Testis (tissue), 3 donors: Measurements from ENCODE around the gene ALKBH7. TPM values are rescaled to one million over a fixed set of nuclear protein-coding genes. Genes with fewer than 3 reads are reported as not detected.
A peak's percentile ranks its signal among the peaks of the same experiment; 100 is the strongest.

ENCODE experiments used
- DNase-seq: peaks from one replicate; pipeline ENCODE4 v3.0.0-alpha.2; 2019
- H3K27ac ChIP-seq, 2 donors: fragments of 200-600 bp; sonication (generic); one replicate each; pipeline ENCODE4 v1.5.1; 2019
- H3K27me3 ChIP-seq: fragments of 200-600 bp; sonication (generic); one replicate; pipeline ENCODE4 v1.5.1; 2019
- H3K36me3 ChIP-seq: fragments of 200-600 bp; sonication (generic); one replicate; pipeline ENCODE4 v1.5.1; 2017; ENCODE audit warnings: low read depth; ENCODE audit errors: missing control alignments
- H3K4me1 ChIP-seq: fragments of 200-600 bp; sonication (generic); one replicate; pipeline ENCODE4 v1.5.1; 2019
- H3K4me3 ChIP-seq, 2 donors: fragments of 200-600 bp; sonication (generic); one replicate each; pipeline ENCODE4 v1.5.1; 2017 to 2019
- H3K9me3 ChIP-seq: fragments of 200-600 bp; sonication (generic); one replicate; pipeline ENCODE4 v1.5.1; 2017
- CTCF ChIP-seq, 3 experiments: fragments of 450-650 bp in 2 of 3; fragments of 200-600 bp in 1 of 3; sonication (generic) in 1 of 3; IDR thresholded peaks; one replicate each; pipeline ENCODE4 v1.5.1; 2016 to 2019; ENCODE audit warnings: antibody characterized with exemption in 3 of 3, mild to moderate bottlenecking in 2 of 3, moderate library complexity in 1 of 3
- POLR2A ChIP-seq: fragments of 450-650 bp; IDR thresholded peaks from one replicate; pipeline ENCODE4 v1.6.1; 2017; ENCODE audit warnings: antibody characterized with exemption, mild to moderate bottlenecking, moderate library complexity
- WGBS, 2 donors: methylation state at CpG; one replicate each; pipeline ENCODE4 v1.1.5; 2018; 5-methylcytosine and 5-hydroxymethylcytosine counted together
- intact Hi-C: fragments of 100-400 bp; cut with DNase I; formaldehyde crosslinking; loops from one replicate; pipeline ENCODE4 v1.15.1; 2023; ENCODE audit warnings: low total_unique reads
- polyA plus RNA-seq: library from polyadenylated mRNA; stranded (reverse); fragments of 350-450 nt; fragmentation: Illumina TruSeq; extraction: RNeasy Lipid Tissue Mini Kit (QIAGEN cat#74804); gene quantifications from one replicate; pipeline ENCODE4 v1.2.3, GENCODE V29; 2014; ENCODE audit warnings: low read depth, low replicate concordance; ENCODE audit not compliant: insufficient read depth
- total RNA-seq, 2 donors: library from RNA; depleted of rRNA; stranded (reverse); fragments of >200 nt; gene quantifications; one replicate each; pipeline ENCODE4 v1.2.3, GENCODE V29; 2016

ALKBH7 gene
- total and polyA plus RNA-seq, 3 donors from 2014 or later = 243 to 608 (median 524) TPM

DNA sequence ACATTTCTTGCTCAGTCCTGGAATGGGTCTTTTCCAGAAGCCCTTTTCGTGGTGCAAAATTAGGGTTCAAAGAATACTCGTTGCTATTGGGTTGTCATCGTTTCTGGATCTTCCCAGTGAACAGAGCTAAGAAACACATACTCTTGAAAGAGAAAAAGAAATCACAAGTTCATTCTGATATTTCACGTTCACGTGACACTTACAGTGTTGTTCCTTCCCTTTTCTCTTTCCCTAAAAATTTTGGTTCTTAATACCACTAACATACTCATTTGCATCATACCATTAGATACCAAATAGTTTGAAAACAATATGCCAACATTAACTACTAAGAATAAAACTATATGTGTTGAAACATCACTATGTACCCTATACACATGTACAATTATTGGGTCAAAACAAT lies 33.8 kb downstream of the ALKBH7 start:
- Histone ChIP-seq H3K4me1 (no peaks in the 10 kb centered on the region), H3K9me3 (no peaks in the 10 kb centered on the region), H3K36me3 (no peaks in the 10 kb centered on the region), H3K27ac (no peak overlapping the region), H3K27me3 (no peaks in the 10 kb centered on the region), H3K4me3 (no peak overlapping the region)
- no peak for DNase-seq
- TF ChIP-seq CTCF (IDR thresholded peaks at IDR 0.05) (no peak), POLR2A (no peak)
- WGBS, 2 donors = 83 to 91% methylated on average over 5 of the region's 5 CpGs
- intact Hi-C loops = no loop called here

DNA sequence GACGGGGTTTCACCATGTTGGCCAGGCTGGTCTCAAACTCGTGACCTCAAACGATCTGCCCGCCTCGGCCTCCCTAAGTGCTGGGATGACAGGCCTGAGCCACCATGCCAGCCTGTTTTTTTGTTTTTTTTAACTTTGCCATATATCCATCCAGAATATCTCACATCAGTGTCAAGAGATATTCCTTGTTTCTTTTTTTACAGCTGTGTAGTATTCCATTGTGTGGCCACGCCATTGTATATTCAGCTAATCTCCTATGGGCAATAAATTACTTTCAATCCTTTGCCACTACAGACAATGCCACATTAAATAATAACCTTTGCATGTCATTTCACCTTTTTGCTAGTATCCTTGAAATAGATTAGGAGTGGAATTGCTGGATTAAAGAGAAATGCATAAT lies 36.8 kb downstream of the ALKBH7 start:
- intact Hi-C loops = no loop called here
- no peak for DNase-seq
- Histone ChIP-seq H3K27ac (no peak overlapping the region), H3K4me1 (peaks cover 11% of the 10 kb centered on the region), H3K9me3 (no peaks in the 10 kb centered on the region), H3K36me3 (no peaks in the 10 kb centered on the region), H3K27me3 (no peaks in the 10 kb centered on the region), H3K4me3 (no peak overlapping the region)
- 93% methylated on average over 6 of the region's 6 CpGs for WGBS, 2 donors
- TF ChIP-seq CTCF (IDR thresholded peaks at IDR 0.05) (no peak), POLR2A (no peak)

- TF ChIP-seq POLR2A = no peak
- no peak for TF ChIP-seq CTCF (IDR thresholded peaks at IDR 0.05)
- Histone ChIP-seq H3K27me3 (no peaks in the 10 kb centered on the region), H3K36me3 (no peaks in the 10 kb centered on the region), H3K9me3 (no peaks in the 10 kb centered on the region), H3K4me3 (no peak overlapping the region), H3K27ac (no peak overlapping the region), H3K4me1 (peaks cover 11% of the 10 kb centered on the region)
- intact Hi-C loops = no loop called here
- DNase-seq = no peak
- WGBS, 2 donors = 77 to 78% methylated on average over 6 to 12 of the region's 12 CpGs
These were observed 39.5 kb downstream of the ALKBH7 start for GRCh38 chr19:6412061-6412446.

DNA sequence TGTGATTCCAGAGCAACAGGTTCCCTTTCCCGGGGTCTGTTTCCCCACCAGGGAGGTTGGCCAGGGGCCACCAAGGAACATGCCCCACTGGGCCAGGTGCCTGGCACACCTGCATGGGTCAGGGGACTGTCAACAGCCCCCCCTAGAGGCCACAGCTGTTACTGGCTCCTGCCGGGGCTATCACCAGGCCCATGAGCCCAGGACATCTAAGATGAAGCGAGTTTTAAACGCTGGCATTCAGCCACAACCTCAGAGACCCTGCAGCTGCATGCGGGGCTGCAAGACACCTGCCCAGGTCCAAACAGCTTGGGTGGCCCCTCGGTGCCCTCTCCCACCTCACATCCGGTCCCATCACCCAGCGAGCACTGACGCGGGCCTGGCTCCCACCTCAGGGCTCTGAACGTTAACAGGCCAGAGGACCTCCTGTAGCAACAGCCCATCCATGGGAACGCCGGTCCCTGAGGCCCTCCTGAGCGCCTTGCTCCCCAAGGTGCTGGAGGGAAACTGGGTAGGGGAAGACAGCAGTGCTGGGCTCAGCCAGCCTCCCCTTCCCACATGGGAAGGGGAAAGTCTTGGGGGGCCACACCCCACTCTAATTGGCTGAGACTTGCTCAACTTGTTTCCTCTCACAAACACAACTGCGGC lies 40.0 kb downstream of the ALKBH7 start:
- 54 to 66% methylated on average over 4 to 13 of the region's 15 CpGs for WGBS, 2 donors
- Histone ChIP-seq H3K4me3 (no peak overlapping the region), H3K9me3 (no peaks in the 10 kb centered on the region), H3K27me3 (no peaks in the 10 kb centered on the region), H3K36me3 (no peaks in the 10 kb centered on the region), H3K27ac (peak overlapping the region in 1 of 2 donors; percentile 67), H3K4me1 (peaks cover 11% of the 10 kb centered on the region)
- TF ChIP-seq POLR2A (no peak), CTCF (IDR thresholded peaks at IDR 0.05) (peak in 2 of 3 experiments; percentile 19 to 48)
- peak; percentile 36 for DNase-seq
- intact Hi-C loops = no loop called here

GRCh38 chr19:6413291-6413690 lies 40.7 kb downstream of the ALKBH7 start:
- Histone ChIP-seq H3K27me3 (no peaks in the 10 kb centered on the region), H3K36me3 (no peaks in the 10 kb centered on the region), H3K9me3 (no peaks in the 10 kb centered on the region), H3K4me3 (no peak overlapping the region), H3K27ac (peak overlapping the region in 1 of 2 donors; percentile 67), H3K4me1 (peaks cover 11% of the 10 kb centered on the region)
- TF ChIP-seq POLR2A (no peak), CTCF (IDR thresholded peaks at IDR 0.05) (no peak)
- no peak for DNase-seq
- intact Hi-C loops = no loop called here
- WGBS, 2 donors = 47 to 48% methylated on average over 10 of the region's 10 CpGs
